VCaP (cell line): ENCODE measurements around the gene DNAH11.

Experiments used
- H3K27ac ChIP-seq: fragments of 450-650 bp; 2 replicates; pipeline ENCODE4 v1.5.1; 2017
- CTCF ChIP-seq: fragments of 450-650 bp; conservative IDR thresholded peaks from 2 replicates; pipeline ENCODE4 v1.5.1; 2017; ENCODE audit warnings: mild to moderate bottlenecking, moderate library complexity

The DNAH11 gene

GRCh38 chr7:21939136-21939857 lies 396.5 kb downstream of the DNAH11 start:
- TF ChIP-seq CTCF, result no peak
- H3K27ac ChIP-seq, result no peak overlapping the region

- TF ChIP-seq CTCF, result no peak
- H3K27ac ChIP-seq, result no peak overlapping the region
These were observed 397.1 kb downstream of the DNAH11 start for GRCh38 chr7:21939858-21940372.

- H3K27ac ChIP-seq, result no peak overlapping the region
- TF ChIP-seq CTCF, result no peak
These were observed 398.8 kb downstream of the DNAH11 start for GRCh38 chr7:21941611-21942141.

GRCh38 chr7:21942955-21943354 lies 400.1 kb downstream of the DNAH11 start:
- H3K27ac ChIP-seq, result no peak overlapping the region
- no peak for TF ChIP-seq CTCF

- no peak for TF ChIP-seq CTCF
- no peak overlapping the region for H3K27ac ChIP-seq
These were observed 400.6 kb downstream of the DNAH11 start for GRCh38 chr7:21943436-21943835.

GRCh38 chr7:21944616-21945453 lies 402.0 kb downstream of the DNAH11 start:
- 0 out of 2 replicates have a peak, but pooled peaks have one; percentile 4 for TF ChIP-seq CTCF
- peak overlapping the region; percentile 83 for H3K27ac ChIP-seq
